CD4-positive, alpha-beta T cell (primary cell): Measurements from ENCODE around the gene ATAD3C. TPM values are rescaled to one million over a fixed set of nuclear protein-coding genes. Genes with fewer than 3 reads are reported as not detected.
"Not testable (repeated sequence)": the region's sequence is repeated elsewhere in the genome, so short reads cannot be mapped to it uniquely, and the experiment has no call there.

Experiments
- ATAC-seq: fragments of 200-7000 bp; cut with Tn5 transposase; one replicate; pipeline ENCODE4 v1.10.0; 2022; ENCODE audit warnings: mild to moderate bottlenecking; ENCODE audit not compliant: poor library complexity
- CTCF ChIA-PET: fragments of 350-600 bp; sonication (Branson Sonifier 250); formaldehyde crosslinking; loops from one replicate; lab custom pipeline; 2021; ENCODE audit warnings: antibody characterized with exemption, inconsistent platforms; lab: Charles Lee
- POLR2A ChIA-PET: fragments of 350-600 bp; sonication (Branson Sonifier 250); formaldehyde crosslinking; loops from one replicate; lab custom pipeline; 2021; ENCODE audit warnings: antibody characterized with exemption, inconsistent platforms; lab: Charles Lee
- DNase-seq, 14 experiments: peaks; one replicate each; pipeline ENCODE4 v3.0.0-alpha.2; 2013 to 2020; ENCODE audit warnings: mixed read lengths in 2 of 14
- H3K27ac ChIP-seq, 2 donors: one replicate each; pipeline versions ENCODE4 v1.5.1 to v1.7.0; 2013; ENCODE audit warnings: low read length in 2 of 2, low read depth in 1 of 2, mild to moderate bottlenecking in 1 of 2
- H3K27me3 ChIP-seq, 2 experiments: 1 replicate in 1 of 2; 2 replicates in 1 of 2; pipeline versions ENCODE4 v1.6.1 to v1.7.0; 2013; ENCODE audit warnings: low read length in 2 of 2, control low read depth in 1 of 2, mild to moderate bottlenecking in 1 of 2, moderate library complexity in 1 of 2; ENCODE audit not compliant: insufficient read depth in 2 of 2, control insufficient read depth in 1 of 2
- H3K36me3 ChIP-seq: one replicate; pipeline ENCODE4 v1.6.1; 2013; ENCODE audit warnings: low read length, control low read depth; ENCODE audit not compliant: insufficient read depth
- H3K4me1 ChIP-seq: one replicate; pipeline ENCODE4 v1.6.1; 2013; ENCODE audit warnings: low read length, control low read depth; ENCODE audit not compliant: insufficient read depth
- H3K4me3 ChIP-seq: one replicate; pipeline ENCODE4 v1.5.1; 2013; ENCODE audit warnings: mild to moderate bottlenecking, low read length, moderate library complexity
- H3K9me3 ChIP-seq, 2 experiments: 1 replicate in 1 of 2; 2 replicates in 1 of 2; pipeline versions ENCODE4 v1.6.1 to v1.7.0; 2013; ENCODE audit warnings: low read length in 2 of 2, mild to moderate bottlenecking in 2 of 2, control low read depth in 1 of 2, moderate library complexity in 1 of 2; ENCODE audit not compliant: control insufficient read depth in 1 of 2, insufficient read depth in 1 of 2
- H3K27ac Mint-ChIP-seq: one replicate; pipeline ENCODE4 v1.8.0; 2020; ENCODE audit warnings: mixed read lengths
- H3K27me3 Mint-ChIP-seq: one replicate; pipeline ENCODE4 v1.8.0; 2021; ENCODE audit warnings: mixed read lengths
- H3K36me3 Mint-ChIP-seq: one replicate; pipeline ENCODE4 v1.8.0; 2021; ENCODE audit warnings: low read depth, mixed read lengths
- H3K4me1 Mint-ChIP-seq: one replicate; pipeline ENCODE4 v1.8.0; 2021; ENCODE audit warnings: low read depth, mixed read lengths
- H3K4me3 Mint-ChIP-seq: one replicate; pipeline ENCODE4 v1.8.0; 2020; ENCODE audit warnings: mild to moderate bottlenecking, mixed read lengths
- H3K9me3 Mint-ChIP-seq: one replicate; pipeline ENCODE4 v1.8.0; 2020; ENCODE audit warnings: mixed read lengths
- CTCF ChIP-seq: fragments of 200-600 bp; IDR thresholded peaks from one replicate; pipeline ENCODE4 v1.8.0; 2022; ENCODE audit warnings: antibody characterized with exemption, mild to moderate bottlenecking
- intact Hi-C, 2 experiments: fragments of 100-400 bp; cut with DNase I in 1 of 2; cut with micrococcal nuclease in 1 of 2; formaldehyde crosslinking; loops; one replicate each; pipeline versions ENCODE4 v1.15.1 to v1.9.0; 2023 to 2025; cut with DNase I, micrococcal nuclease
- total RNA-seq, 174 experiments: library from RNA in 2 of 174; stranded (reverse) in 2 of 174; gene quantifications; one replicate each; pipeline ENCODE4 v1.2.3 and lab custom pipeline; 2021 to 2026

ATAD3C gene
- total RNA-seq, 2 experiments from 2014 or later, result 0.28 to 0.74 TPM

DNA sequence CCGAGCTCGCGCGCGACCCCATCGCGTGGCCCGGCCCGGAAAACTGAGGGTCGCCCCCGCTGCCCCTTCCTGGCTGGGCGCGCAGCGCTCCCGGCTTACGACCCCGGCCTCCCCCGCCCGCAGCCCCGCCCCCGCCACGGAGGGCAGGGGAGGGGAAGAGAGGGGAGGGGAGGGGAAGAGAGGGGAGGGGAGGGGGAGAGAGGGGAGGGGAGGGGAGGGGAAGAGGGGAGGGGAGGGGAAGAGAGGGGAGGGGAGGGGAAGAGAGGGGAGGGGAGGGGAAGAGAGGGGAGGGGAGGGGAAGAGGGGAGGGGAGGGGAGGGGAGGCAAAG, 21.7 kb upstream of the ATAD3C start:
- no peaks in the 10 kb centered on the region for H3K9me3 ChIP-seq
- Mint-ChIP-seq H3K27me3 (peaks cover 41% of the 10 kb centered on the region), H3K36me3 (no peaks in the 10 kb centered on the region), H3K9me3 (no peaks in the 10 kb centered on the region), H3K4me1 (no peaks in the 10 kb centered on the region), H3K4me3 (no peak overlapping the region), H3K27ac (no peak overlapping the region)
- DNase-seq (no peak), ATAC-seq (no peak)
- no peak for TF ChIP-seq CTCF
- H3K4me3 ChIP-seq, result no peak overlapping the region
- H3K36me3 ChIP-seq, result no peaks in the 10 kb centered on the region
- H3K27me3 ChIP-seq, result peaks cover 29 to 32% of the 10 kb centered on the region in 2 experiments
- CTCF ChIA-PET, result no interaction called here
- intact Hi-C loops, result no loop called here
- H3K27ac ChIP-seq, result no peak overlapping the region
- no peaks in the 10 kb centered on the region for H3K4me1 ChIP-seq
- POLR2A ChIA-PET, result no interaction called here

DNA sequence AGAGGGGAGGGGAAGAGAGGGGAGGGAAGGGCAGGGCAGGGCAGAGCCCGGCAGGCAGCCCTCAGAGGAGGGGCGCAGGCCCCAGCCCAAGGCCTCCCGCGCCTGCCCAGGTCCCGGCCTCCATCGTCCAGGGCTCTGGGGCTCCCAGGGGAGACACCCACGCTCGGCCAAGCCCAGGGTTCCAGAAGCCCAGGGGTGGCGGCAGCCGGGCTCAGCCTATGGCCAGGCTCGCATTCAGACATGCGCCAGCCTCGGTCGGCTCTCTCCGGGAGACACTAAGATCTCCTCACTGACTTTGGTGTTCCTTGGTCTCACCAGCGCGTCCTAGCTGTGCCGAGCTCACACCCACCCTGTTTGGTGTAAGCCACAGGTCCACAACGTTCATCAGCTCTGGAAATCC, 21.3 kb upstream of the ATAD3C start:
- Mint-ChIP-seq H3K4me1 (no peaks in the 10 kb centered on the region), H3K27ac (no peak overlapping the region), H3K4me3 (peak overlapping the region; percentile 5), H3K27me3 (peaks cover 38% of the 10 kb centered on the region), H3K9me3 (no peaks in the 10 kb centered on the region), H3K36me3 (no peaks in the 10 kb centered on the region)
- Histone ChIP-seq H3K27ac (no peak overlapping the region), H3K4me1 (no peaks in the 10 kb centered on the region), H3K4me3 (no peak overlapping the region), H3K9me3 (no peaks in the 10 kb centered on the region), H3K27me3 (peaks cover 31% of the 10 kb centered on the region in 2 experiments), H3K36me3 (no peaks in the 10 kb centered on the region)
- intact Hi-C loops, result no loop called here
- DNase-seq, result peak in 1 of 14 experiments; percentile 24
- CTCF ChIA-PET, result no interaction called here
- no peak for ATAC-seq
- POLR2A ChIA-PET, result no interaction called here
- no peak for TF ChIP-seq CTCF

DNA sequence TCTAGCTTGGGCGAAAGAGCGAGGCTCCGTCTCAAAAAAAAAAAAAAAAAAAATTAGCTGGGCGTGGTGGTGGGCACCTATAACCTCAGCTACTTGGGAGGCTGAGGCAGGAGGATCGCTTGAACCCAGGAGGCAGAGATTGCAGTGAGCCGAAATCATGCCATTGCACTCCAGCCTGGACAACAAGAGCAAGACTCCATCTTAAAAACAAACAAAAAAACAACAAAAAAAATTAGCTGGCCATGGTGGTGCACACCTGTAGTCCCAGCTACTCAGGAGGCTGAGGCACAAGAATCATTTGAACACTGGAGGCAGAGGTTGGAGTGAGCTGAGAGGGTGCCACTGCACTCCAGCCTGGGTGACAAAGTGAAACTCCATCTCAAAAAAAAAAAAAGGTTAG, 20.5 kb upstream of the ATAD3C start:
- CTCF ChIA-PET, H3K4me1 ChIP-seq, H3K36me3 Mint-ChIP-seq, H3K4me3 Mint-ChIP-seq, H3K36me3 ChIP-seq, H3K4me1 Mint-ChIP-seq, ATAC-seq, intact Hi-C loops, DNase-seq, H3K9me3 Mint-ChIP-seq, H3K27ac ChIP-seq, H3K27ac Mint-ChIP-seq, H3K4me3 ChIP-seq, POLR2A ChIA-PET, H3K9me3 ChIP-seq: not testable (repeated sequence)
- H3K27me3 Mint-ChIP-seq, result peaks cover 36% of the 10 kb centered on the region
- peaks cover 36 to 39% of the 10 kb centered on the region in 2 experiments for H3K27me3 ChIP-seq

GRCh38 chr1:1429671-1430073, 19.8 kb upstream of the ATAD3C start:
- H3K9me3 ChIP-seq, result peaks cover 0 to 5% of the 10 kb centered on the region in 2 experiments
- Mint-ChIP-seq H3K36me3 (no peaks in the 10 kb centered on the region), H3K4me1 (no peaks in the 10 kb centered on the region), H3K9me3 (no peaks in the 10 kb centered on the region), H3K27ac (no peak overlapping the region), H3K27me3 (peaks cover 33% of the 10 kb centered on the region), H3K4me3 (no peak overlapping the region)
- peaks cover 6% of the 10 kb centered on the region for H3K4me1 ChIP-seq
- ATAC-seq (no peak), DNase-seq (no peak)
- intact Hi-C loops, result no loop called here
- no peaks in the 10 kb centered on the region for H3K36me3 ChIP-seq
- no peak overlapping the region for H3K4me3 ChIP-seq
- CTCF ChIA-PET, result no interaction called here
- POLR2A ChIA-PET, result interaction anchor here (0.6 kb wide), 1 partner anchor 98 kb away, joined by 4 read pairs; no protein-coding TSS in a partner anchor
- TF ChIP-seq CTCF, result no peak
- no peak overlapping the region for H3K27ac ChIP-seq
- H3K27me3 ChIP-seq, result peaks cover 43 to 46% of the 10 kb centered on the region in 2 experiments
